B cell (primary cell): Measurements from ENCODE around the gene CD177. TPM values are rescaled to one million over a fixed set of nuclear protein-coding genes. Genes with fewer than 3 reads are reported as not detected.

ENCODE experiments used
- ATAC-seq: fragments of 200-7000 bp; cut with Tn5 transposase; one replicate; pipeline ENCODE4 v1.10.0; 2021; ENCODE audit warnings: low read depth, mild to moderate bottlenecking, moderate number of reproducible peaks, moderate library complexity
- CTCF ChIA-PET: fragments of 350-600 bp; sonication (Branson Sonifier 250); formaldehyde crosslinking; loops from one replicate; lab custom pipeline; 2021; ENCODE audit warnings: antibody characterized with exemption, inconsistent platforms; lab: Charles Lee
- POLR2A ChIA-PET: fragments of 350-600 bp; sonication (Branson Sonifier 250); formaldehyde crosslinking; loops from one replicate; lab custom pipeline; 2021; ENCODE audit warnings: antibody characterized with exemption; lab: Charles Lee
- DNase-seq: peaks from one replicate; pipeline ENCODE4 v3.0.0; 2013
- H2AFZ ChIP-seq: 2 replicates; pipeline ENCODE4 v1.6.1; 2012; ENCODE audit warnings: mild to moderate bottlenecking, low read depth, low read length; ENCODE audit not compliant: insufficient read depth, poor library complexity, severe bottlenecking
- H3K27ac ChIP-seq, 2 donors: 1 replicate in 1 of 2; 2 replicates in 1 of 2; pipeline ENCODE4 v1.5.1; 2012 to 2013; ENCODE audit warnings: low read length in 2 of 2, mild to moderate bottlenecking in 2 of 2, moderate library complexity in 1 of 2
- H3K27me3 ChIP-seq, 4 experiments: fragments of 200-600 bp in 1 of 4; sonication (generic) in 1 of 4; replicated peaks in 1 of 4; 1 replicate in 2 of 4; 2 replicates in 2 of 4; pipeline versions ENCODE4 v1.6.1 to v1.7.0; 2013 to 2016; ENCODE audit warnings: low read length in 3 of 4, mild to moderate bottlenecking in 2 of 4, mixed read lengths in 1 of 4, moderate library complexity in 1 of 4; ENCODE audit not compliant: insufficient read depth in 4 of 4, control insufficient read depth in 3 of 4; ENCODE audit errors: control extremely low read depth in 1 of 4
- H3K36me3 ChIP-seq, 2 experiments: replicated peaks in 1 of 2; 1 replicate in 1 of 2; 2 replicates in 1 of 2; pipeline versions ENCODE4 v1.6.1 to v1.7.1; 2013; ENCODE audit warnings: low read length in 1 of 2; ENCODE audit not compliant: insufficient read depth in 2 of 2, control insufficient read depth in 1 of 2; ENCODE audit errors: control extremely low read depth in 1 of 2, extremely low read depth in 1 of 2
- H3K4me1 ChIP-seq, 2 donors: fragments of 200-600 bp in 1 of 2; sonication (generic) in 1 of 2; 1 replicate in 1 of 2; 2 replicates in 1 of 2; pipeline versions ENCODE4 v1.5.1 to v1.6.1; 2013 to 2017; ENCODE audit warnings: low read length in 2 of 2; ENCODE audit not compliant: control insufficient read depth in 2 of 2, insufficient read depth in 2 of 2
- H3K4me2 ChIP-seq: replicated peaks from 2 replicates; pipeline ENCODE3; 2012; ENCODE audit warnings: mild to moderate bottlenecking, low read depth, low read length; ENCODE audit not compliant: poor library complexity, severe bottlenecking
- H3K4me3 ChIP-seq, 5 experiments: fragments of 200-600 bp in 1 of 5; sonication (generic) in 1 of 5; 1 replicate in 3 of 5; 2 replicates in 2 of 5; pipeline versions ENCODE4 v1.5.1 to v1.7.0; 2011 to 2016; ENCODE audit warnings: low read length in 4 of 5, mild to moderate bottlenecking in 4 of 5, low read depth in 2 of 5, control low read depth in 1 of 5, moderate library complexity in 1 of 5; ENCODE audit not compliant: insufficient read depth in 1 of 5; ENCODE audit errors: control extremely low read depth in 1 of 5, extremely low read depth in 1 of 5
- H3K79me2 ChIP-seq: fragments of 200-600 bp; sonication (generic); one replicate; pipeline ENCODE4 v1.6.0; 2016; ENCODE audit warnings: low read length; ENCODE audit not compliant: control insufficient read depth, insufficient read depth
- H3K9ac ChIP-seq: fragments of 200-600 bp; sonication (generic); 2 replicates; pipeline ENCODE4 v1.6.1; 2017; ENCODE audit warnings: mild to moderate bottlenecking, low read length, moderate library complexity
- H3K9me3 ChIP-seq, 3 donors: one replicate each; pipeline versions ENCODE4 v1.6.1 to v1.7.1; 2013; ENCODE audit warnings: low read length in 2 of 3; ENCODE audit not compliant: control insufficient read depth in 2 of 3, insufficient read depth in 1 of 3; ENCODE audit errors: control extremely low read depth in 1 of 3
- H4K20me1 ChIP-seq: 2 replicates; pipeline ENCODE4 v1.6.0; 2012; ENCODE audit warnings: mild to moderate bottlenecking, low read length; ENCODE audit not compliant: insufficient read depth, control insufficient read depth, poor library complexity, severe bottlenecking
- H3K27ac Mint-ChIP-seq: one replicate; pipeline ENCODE4 v1.8.0; 2021; ENCODE audit warnings: mixed read lengths
- H3K27me3 Mint-ChIP-seq: one replicate; pipeline ENCODE4 v1.8.0; 2021; ENCODE audit warnings: mixed read lengths
- H3K4me1 Mint-ChIP-seq: one replicate; pipeline ENCODE4 v1.8.0; 2021; ENCODE audit warnings: mixed read lengths
- H3K4me3 Mint-ChIP-seq: one replicate; pipeline ENCODE4 v1.8.0; 2021; ENCODE audit warnings: mixed read lengths
- H3K9me3 Mint-ChIP-seq: one replicate; pipeline ENCODE4 v1.8.0; 2022; ENCODE audit warnings: mixed read lengths; ENCODE audit not compliant: insufficient read depth
- EZH2 ChIP-seq: IDR thresholded peaks from 2 replicates; pipeline ENCODE4 v1.6.1; 2012; ENCODE audit warnings: borderline replicate concordance, low read depth, mild to moderate bottlenecking, moderate library complexity, low read length; ENCODE audit not compliant: insufficient read depth, poor library complexity, severe bottlenecking
- WGBS: methylation state at CpG from one replicate; pipeline ENCODE4 v1.1.5; 2013; ENCODE audit warnings: missing lambda C conversion rate; ENCODE audit not compliant: insufficient coverage; 5-methylcytosine and 5-hydroxymethylcytosine counted together
- intact Hi-C: fragments of 100-400 bp; cut with micrococcal nuclease; formaldehyde crosslinking; loops from one replicate; pipeline ENCODE4 v1.10.0; 2022
- polyA plus RNA-seq: library from polyadenylated mRNA; depleted of rRNA; stranded (reverse); fragments of >200 nt; gene quantifications from 2 replicates; pipeline ENCODE4 v1.2.3, GENCODE V29; 2012
- total RNA-seq, 2 donors: library from RNA; stranded (reverse); fragments of 120-200 nt in 1 of 2; gene quantifications; 1 replicate in 1 of 2; 2 replicates in 1 of 2; pipeline versions ENCODE4 v1.2.3 to v1.2.4, GENCODE V29; 2013 to 2022
- TF ChIP-seq, protein P1 (sequence below): fragments of 200-600 bp; IDR thresholded peaks from one replicate; pipeline ENCODE4 v1.8.0; 2022; ENCODE audit warnings: antibody characterized with exemption, mild to moderate bottlenecking

Gene CD177
- total and polyA plus RNA-seq, 2 donors (not counting 1 experiment from before 2014, with no cell fraction given), result not detected

DNA sequence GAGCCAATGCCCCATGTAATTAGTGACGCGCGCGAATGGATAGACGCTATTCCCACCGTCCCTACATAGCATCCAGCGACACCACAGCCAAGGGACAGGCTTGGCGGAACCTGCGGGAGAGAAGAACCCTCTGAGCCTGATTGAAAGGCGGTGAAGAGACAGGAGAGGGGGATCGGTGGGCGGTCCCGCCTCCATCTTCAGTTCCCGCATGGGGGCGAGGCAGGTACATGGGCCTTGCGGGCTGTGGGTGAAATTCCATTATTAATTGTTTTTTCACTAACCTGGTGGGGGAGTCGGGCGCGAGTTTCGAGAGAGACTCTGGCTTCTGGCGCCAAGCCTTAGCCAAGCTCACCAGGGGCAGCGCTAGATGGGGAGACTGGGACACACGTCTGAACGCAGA is 52.8 kb downstream of the CD177 start:
- 87% methylated on average over 17 of the region's 24 CpGs for WGBS
- POLR2A ChIA-PET, result no interaction called here
- no peak for TF ChIP-seq EZH2
- TF ChIP-seq, protein P1, sequence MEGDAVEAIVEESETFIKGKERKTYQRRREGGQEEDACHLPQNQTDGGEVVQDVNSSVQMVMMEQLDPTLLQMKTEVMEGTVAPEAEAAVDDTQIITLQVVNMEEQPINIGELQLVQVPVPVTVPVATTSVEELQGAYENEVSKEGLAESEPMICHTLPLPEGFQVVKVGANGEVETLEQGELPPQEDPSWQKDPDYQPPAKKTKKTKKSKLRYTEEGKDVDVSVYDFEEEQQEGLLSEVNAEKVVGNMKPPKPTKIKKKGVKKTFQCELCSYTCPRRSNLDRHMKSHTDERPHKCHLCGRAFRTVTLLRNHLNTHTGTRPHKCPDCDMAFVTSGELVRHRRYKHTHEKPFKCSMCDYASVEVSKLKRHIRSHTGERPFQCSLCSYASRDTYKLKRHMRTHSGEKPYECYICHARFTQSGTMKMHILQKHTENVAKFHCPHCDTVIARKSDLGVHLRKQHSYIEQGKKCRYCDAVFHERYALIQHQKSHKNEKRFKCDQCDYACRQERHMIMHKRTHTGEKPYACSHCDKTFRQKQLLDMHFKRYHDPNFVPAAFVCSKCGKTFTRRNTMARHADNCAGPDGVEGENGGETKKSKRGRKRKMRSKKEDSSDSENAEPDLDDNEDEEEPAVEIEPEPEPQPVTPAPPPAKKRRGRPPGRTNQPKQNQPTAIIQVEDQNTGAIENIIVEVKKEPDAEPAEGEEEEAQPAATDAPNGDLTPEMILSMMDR, result no peak
- no peaks in the 10 kb centered on the region for H3K9me3 Mint-ChIP-seq
- no peak overlapping the region for H3K4me3 ChIP-seq
- no peak overlapping the region for H3K4me2 ChIP-seq
- peaks cover 0 to 21% (median 0%) of the 10 kb centered on the region in 3 donors for H3K9me3 ChIP-seq
- CTCF ChIA-PET, result no interaction called here
- no peak overlapping the region for H3K27ac Mint-ChIP-seq
- DNase-seq (no peak), ATAC-seq (no peak)
- H3K36me3 ChIP-seq, result no peaks in the 10 kb centered on the region
- no peaks in the 10 kb centered on the region for H4K20me1 ChIP-seq
- H3K27me3 ChIP-seq, result peaks cover 0 to 10% (median 0%) of the 10 kb centered on the region in 4 experiments
- intact Hi-C loops, result no loop called here
- H3K27me3 Mint-ChIP-seq, result peaks cover 18% of the 10 kb centered on the region
- H2AFZ ChIP-seq, result no peak overlapping the region
- H3K9ac ChIP-seq, result no peak overlapping the region
- no peak overlapping the region for H3K4me3 Mint-ChIP-seq
- H3K27ac ChIP-seq, result no peak overlapping the region
- no peaks in the 10 kb centered on the region for H3K4me1 Mint-ChIP-seq
- H3K4me1 ChIP-seq, result no peaks in the 10 kb centered on the region
- no peaks in the 10 kb centered on the region for H3K79me2 ChIP-seq

DNA sequence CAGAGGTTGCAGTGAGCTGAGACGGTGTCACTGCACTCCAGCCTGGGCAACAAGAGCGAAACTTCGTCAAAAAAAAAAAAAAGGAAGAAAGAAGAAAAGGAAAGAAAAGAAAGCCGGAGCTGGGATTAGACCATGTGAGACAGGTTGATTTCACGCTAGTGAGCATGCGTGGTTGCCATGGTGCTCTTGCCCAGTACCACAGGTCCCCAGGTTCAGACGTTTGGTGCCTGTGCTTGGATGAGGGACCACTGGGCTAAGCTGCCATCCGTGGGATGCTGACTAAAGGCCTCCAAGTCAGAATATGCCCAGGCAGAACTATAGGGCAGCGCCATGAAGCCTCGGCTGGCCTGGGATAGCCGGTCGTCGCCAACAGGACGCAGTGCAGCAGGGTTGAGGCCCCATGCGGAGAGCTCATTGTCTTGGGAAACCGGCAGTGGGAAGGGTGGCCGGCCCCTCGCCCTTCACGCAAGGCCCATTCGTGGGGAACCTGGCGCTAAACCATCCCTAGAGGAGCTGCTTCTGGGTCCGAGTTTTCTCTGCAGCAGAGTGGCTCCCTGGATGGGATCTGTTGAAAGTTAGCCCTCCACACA is 54.0 kb downstream of the CD177 start:
- H3K4me1 Mint-ChIP-seq, result no peaks in the 10 kb centered on the region
- no peak overlapping the region for H3K27ac ChIP-seq
- H2AFZ ChIP-seq, result no peak overlapping the region
- no peaks in the 10 kb centered on the region for H3K79me2 ChIP-seq
- ChIA-PET POLR2A (no interaction called here), CTCF (no interaction called here)
- H3K9me3 ChIP-seq, result peaks cover 0 to 25% (median 0%) of the 10 kb centered on the region in 3 donors
- no peak for ATAC-seq
- TF ChIP-seq, protein P1, result no peak
- TF ChIP-seq EZH2, result no peak
- no peak overlapping the region for H3K27ac Mint-ChIP-seq
- no peaks in the 10 kb centered on the region for H3K36me3 ChIP-seq
- no peaks in the 10 kb centered on the region for H3K4me1 ChIP-seq
- H3K4me3 Mint-ChIP-seq, result no peak overlapping the region
- no peak overlapping the region for H3K4me3 ChIP-seq
- H4K20me1 ChIP-seq, result no peaks in the 10 kb centered on the region
- no peak overlapping the region for H3K4me2 ChIP-seq
- peaks cover 15% of the 10 kb centered on the region for H3K27me3 Mint-ChIP-seq
- no peak for DNase-seq
- H3K9ac ChIP-seq, result no peak overlapping the region
- H3K9me3 Mint-ChIP-seq, result no peaks in the 10 kb centered on the region
- WGBS, result 95% methylated on average over 21 of the region's 22 CpGs
- intact Hi-C loops, result no loop called here
- peaks cover 0 to 10% (median 0%) of the 10 kb centered on the region in 4 experiments for H3K27me3 ChIP-seq
